Calu3 (cell line): ENCODE data around the gene MAP3K4. TPM values are rescaled to one million over a fixed set of nuclear protein-coding genes. Genes with fewer than 3 reads are reported as not detected.

ENCODE experiments used
- BruUV-seq: library from RNA; stranded (reverse); fragments of 400-500 nt; replicated peaks from 2 replicates; lab custom pipeline; 2021; lab: Mats Ljungman, UMichigan
- CTCF ChIA-PET: fragments of 300-600 bp; sonication (Branson Sonifier 250); formaldehyde crosslinking; loops from one replicate; lab custom pipeline; 2022; ENCODE audit warnings: antibody characterized with exemption; lab: Charles Lee
- DNase-seq: peaks from one replicate; pipeline ENCODE4 v3.0.0; 2022
- H3K27ac Mint-ChIP-seq: one replicate; pipeline ENCODE4 v1.8.0; 2022; ENCODE audit warnings: mixed read lengths; ENCODE audit not compliant: unreplicated experiment
- H3K27me3 Mint-ChIP-seq: one replicate; pipeline ENCODE4 v1.8.0; 2022; ENCODE audit warnings: mixed read lengths; ENCODE audit not compliant: unreplicated experiment
- H3K36me3 Mint-ChIP-seq: one replicate; pipeline ENCODE4 v1.8.0; 2022; ENCODE audit warnings: mild to moderate bottlenecking, moderate library complexity, mixed read lengths; ENCODE audit not compliant: insufficient read depth, unreplicated experiment
- H3K4me1 Mint-ChIP-seq: one replicate; pipeline ENCODE4 v1.8.0; 2022; ENCODE audit warnings: mild to moderate bottlenecking, low read depth, mixed read lengths; ENCODE audit not compliant: unreplicated experiment
- H3K4me3 Mint-ChIP-seq: one replicate; pipeline ENCODE4 v1.8.0; 2022; ENCODE audit warnings: mild to moderate bottlenecking, low read depth, moderate library complexity, mixed read lengths; ENCODE audit not compliant: unreplicated experiment
- H3K9me3 Mint-ChIP-seq: one replicate; pipeline ENCODE4 v1.8.0; 2022; ENCODE audit warnings: low read depth, mixed read lengths; ENCODE audit not compliant: unreplicated experiment
- CTCF ChIP-seq: fragments of 200-600 bp; IDR thresholded peaks from one replicate; pipeline ENCODE4 v1.8.0; 2022; ENCODE audit warnings: antibody characterized with exemption; ENCODE audit not compliant: unreplicated experiment
- intact Hi-C: fragments of 100-400 bp; cut with micrococcal nuclease; formaldehyde crosslinking; loops from one replicate; pipeline ENCODE4 v1.10.0; 2022; ENCODE audit not compliant: unreplicated experiment
- total RNA-seq: library from RNA; stranded (reverse); gene quantifications from 2 replicates; pipeline ENCODE4 v1.2.3, GENCODE V29; 2022

The MAP3K4 gene
- total RNA-seq, 1 experiment from 2014 or later: 62.2 TPM

- no peaks in the 10 kb centered on the region for H3K27me3 Mint-ChIP-seq
- intact Hi-C loops: no loop called here
- no peaks in the 10 kb centered on the region for H3K36me3 Mint-ChIP-seq
Measured at GRCh38 chr6:161013695-161014094, 22.1 kb downstream of the MAP3K4 start.

GRCh38 chr6:161017766-161018564, 26.4 kb downstream of the MAP3K4 start:
- H3K9me3 Mint-ChIP-seq: no peaks in the 10 kb centered on the region
- H3K4me3 Mint-ChIP-seq: no peak overlapping the region
- no TSS peak for BruUV-seq
- no peak for TF ChIP-seq CTCF
- CTCF ChIA-PET: no interaction called here
- DNase-seq: no peak
- no peak overlapping the region for H3K27ac Mint-ChIP-seq
- no peaks in the 10 kb centered on the region for H3K36me3 Mint-ChIP-seq
- intact Hi-C loops: no loop called here
- H3K4me1 Mint-ChIP-seq: no peaks in the 10 kb centered on the region
- no peaks in the 10 kb centered on the region for H3K27me3 Mint-ChIP-seq

More at GRCh38 chr6:161013695-161014094, 22.1 kb downstream of the MAP3K4 start:
- Mint-ChIP-seq H3K4me3 (no peak overlapping the region), H3K9me3 (no peaks in the 10 kb centered on the region), H3K27ac (no peak overlapping the region), H3K4me1 (peaks cover 11% of the 10 kb centered on the region)
- BruUV-seq: no TSS peak
- no peak for TF ChIP-seq CTCF
- no peak for DNase-seq
- CTCF ChIA-PET: no interaction called here

GRCh38 chr6:161019324-161019839, 27.8 kb downstream of the MAP3K4 start:
- CTCF ChIA-PET: no interaction called here
- Mint-ChIP-seq H3K9me3 (no peaks in the 10 kb centered on the region), H3K27me3 (no peaks in the 10 kb centered on the region), H3K4me1 (no peaks in the 10 kb centered on the region), H3K36me3 (no peaks in the 10 kb centered on the region), H3K27ac (no peak overlapping the region), H3K4me3 (no peak overlapping the region)
- TF ChIP-seq CTCF: no peak
- no TSS peak for BruUV-seq
- no peak for DNase-seq
- intact Hi-C loops: no loop called here

- BruUV-seq: no TSS peak
- Mint-ChIP-seq H3K27me3 (no peaks in the 10 kb centered on the region), H3K9me3 (peaks cover 3% of the 10 kb centered on the region), H3K36me3 (no peaks in the 10 kb centered on the region), H3K4me1 (no peaks in the 10 kb centered on the region), H3K4me3 (no peak overlapping the region), H3K27ac (no peak overlapping the region)
- DNase-seq: no peak
- intact Hi-C loops: no loop called here
- TF ChIP-seq CTCF: no peak
- CTCF ChIA-PET: no interaction called here
Measured at GRCh38 chr6:161021543-161021942, 30.0 kb downstream of the MAP3K4 start.
